ENCODE measurements around the gene VPS8. TPM values are rescaled to one million over a fixed set of nuclear protein-coding genes. Genes with fewer than 3 reads are reported as not detected.

The VPS8 gene
- total and polyA plus RNA-seq, 9 of the 15 experiments (the other 6 are each of a cell fraction or from before 2014, with no cell fraction given) = 7.2 to 41.0 (median 28.3) TPM

GRCh38 chr3:184777566-184778356 lies 34.2 kb upstream of the VPS8 start:
- Histone ChIP-seq H3K27me3 (ENCODE audit: control insufficient read depth in 2 of 2, insufficient read depth in 2 of 2, low read length in 2 of 2) (peaks cover 35 to 67% of the 10 kb centered on the region in 2 experiments), H3K79me2 (ENCODE audit: control insufficient read depth, insufficient read depth, low read length) (no peaks in the 10 kb centered on the region), H2AFZ (ENCODE audit: low read depth, low read length) (no peak overlapping the region), H3K27ac (ENCODE audit: extremely low read depth, low read depth, low read length) (no peak overlapping the region), H3K4me2 (ENCODE audit: insufficient read depth, low read length) (no peak overlapping the region), H3K4me1 (replicated peaks in 1 of 2; ENCODE audit: control insufficient read depth in 2 of 2, insufficient read depth in 2 of 2, low read length in 2 of 2) (peaks cover 0 to 9% of the 10 kb centered on the region in 2 experiments; a peak in 1 of 5 replicates), H3K9me1 (ENCODE audit: control insufficient read depth, insufficient read depth, low read length) (no peaks in the 10 kb centered on the region), H3K9ac (ENCODE audit: insufficient read depth in 1 of 2, low read depth in 2 of 2, low read length in 2 of 2) (no peak overlapping the region), H3K36me3 (ENCODE audit: control insufficient read depth, insufficient read depth, low read length) (no peaks in the 10 kb centered on the region), H3K4me3 (no peak overlapping the region), H4K20me1 (replicated peaks; ENCODE audit: control insufficient read depth, insufficient read depth, low read length) (peaks cover 16% of the 10 kb centered on the region), H3K9me3 (replicated peaks; ENCODE audit: control insufficient read depth, insufficient read depth, low read depth, low read length) (no peaks in the 10 kb centered on the region)
- WGBS (ENCODE audit: insufficient coverage, low coverage, missing lambda C conversion rate) = 0% methylated on average over 10 of the region's 11 CpGs
- CTCF ChIA-PET (ENCODE audit: low intra/inter-chr PET ratio) = interaction anchor here (0.6 to 1.1 kb wide), 8 partner anchors 11 to 1644 kb away, joined by 3 to 5 read pairs (median 3); no protein-coding TSS in a partner anchor
- in situ Hi-C loops (cut with MboI) (loop anchor here (25.0 kb wide), 1 partner anchor 365 kb away; no protein-coding TSS in a partner anchor), intact Hi-C loops (cut with micrococcal nuclease) (loop anchor here (1.0 to 10.0 kb wide), 4 partner anchors 26 to 403 kb away; partner anchors contain the start of genes EPHB3 and THPO)
- no TSS peak for BruUV-seq (replicated peaks)
- POLR2A ChIA-PET = interaction anchor here (0.5 to 1.6 kb wide), 3 partner anchors 199 to 217 kb away, joined by 3 to 7 read pairs (median 4); partner anchors contain the start of gene EPHB3
- ATAC-seq (peak; percentile 97), DNase-seq (ENCODE audit: extremely low read depth in 1 of 4, low spot score in 3 of 4) (peak; percentile 81 to 90 (median 82)), FAIRE-seq (peak; percentile 98)
- TF ChIP-seq REST (IDR thresholded peaks at IDR 0.05; ENCODE audit: borderline replicate concordance) = peak; percentile 91
- TF ChIP-seq REST (CRISPR knock-in tag; IDR thresholded peaks at IDR 0.05; ENCODE audit: low read depth) = no peak
- peak; percentile 96 for TF ChIP-seq SMC3 (conservative IDR thresholded peaks at IDR 0.05; ENCODE audit: insufficient read depth, low read depth, low read length)
- TF ChIP-seq ARID2 (IDR thresholded peaks at IDR 0.05) = peak; percentile 84
- peak; percentile 73; the same call in 1 of the 2 replicates for TF ChIP-seq CC2D1A (IDR thresholded peaks at IDR 0.05)
- TF ChIP-seq BRF1 (IDR thresholded peaks at IDR 0.05; ENCODE audit: borderline replicate concordance, extremely low read depth, insufficient read length) = no peak
- 0 out of 2 replicates have a peak, but pooled peaks have one; percentile 10 for TF ChIP-seq NFE2 (IDR thresholded peaks at IDR 0.05; ENCODE audit: low read depth)
- TF ChIP-seq DEAF1 (CRISPR knock-in tag; IDR thresholded peaks at IDR 0.05) = peak; percentile 85
- TF ChIP-seq ZNF740 (CRISPR knock-in tag; IDR thresholded peaks at IDR 0.05) = no peak
- no peak for TF ChIP-seq ZNF740 (tag; IDR thresholded peaks at IDR 0.05)

All from K562 (cell line).